GM12878 (cell line): ENCODE results near the gene BLOC1S4. TPM values are rescaled to one million over a fixed set of nuclear protein-coding genes. Genes with fewer than 3 reads are reported as not detected.
A peak's percentile ranks its signal among the peaks of the same experiment; 100 is the strongest.

Experiments used
- ATAC-seq: fragments of 200-7000 bp; cut with Tn5 transposase; 3 replicates; pipeline ENCODE4 v1.9.1; 2020; ENCODE audit warnings: mild to moderate bottlenecking, moderate library complexity
- BruUV-seq: library from RNA; stranded (reverse); fragments of 400-500 nt; replicated peaks from 2 replicates; lab custom pipeline; 2021; lab: Mats Ljungman, UMichigan
- CTCF ChIA-PET: fragments of 300-600 bp; sonication (Branson Sonifier 250); formaldehyde crosslinking; extraction: SDS; loops from one replicate; lab custom pipeline; 2021; ENCODE audit warnings: inconsistent platforms; lab: Yijun Ruan, JAX
- POLR2A ChIA-PET: fragments of 350-600 bp; formaldehyde crosslinking; extraction: SDS; loops from one replicate; lab custom pipeline; 2021; ENCODE audit warnings: inconsistent platforms; lab: Charles Lee
- RAD21 ChIA-PET: fragments of 300-600 bp; sonication (Branson Sonifier 250); formaldehyde crosslinking; loops from one replicate; lab custom pipeline; 2023; ENCODE audit warnings: antibody characterized with exemption; ENCODE audit not compliant: unreplicated experiment; lab: Charles Lee
- SMC1A ChIA-PET: fragments of 300-600 bp; sonication (Branson Sonifier 250); formaldehyde crosslinking; loops from one replicate; lab custom pipeline; 2023; ENCODE audit not compliant: unreplicated experiment, uncharacterized antibody; lab: Charles Lee
- DNase-seq: peaks from one replicate; pipeline ENCODE4 v3.0.0-alpha.2; 2011; ENCODE audit warnings: low read depth, low spot score
- FAIRE-seq: peaks from 3 replicates; lab custom pipeline; 2011; peaks lifted over from hg19 to GRCh38; lab: Jason Lieb, UNC
- H2AFZ ChIP-seq: 2 replicates; pipeline ENCODE4 v1.6.0; 2011; ENCODE audit warnings: low read depth, low read length, control low read depth; ENCODE audit not compliant: control insufficient read depth
- H3K27ac ChIP-seq: 2 replicates; pipeline ENCODE4 v1.5.1; 2011; ENCODE audit warnings: control low read depth; ENCODE audit not compliant: control insufficient read depth, insufficient read depth
- H3K27me3 ChIP-seq, 2 experiments: replicated peaks in 1 of 2; 2 replicates each; pipeline versions ENCODE4 v1.6.0 to v1.6.1; 2011; ENCODE audit warnings: low read length in 1 of 2; ENCODE audit not compliant: control insufficient read depth in 2 of 2, insufficient read depth in 2 of 2
- H3K36me3 ChIP-seq, 2 experiments: 2 replicates each; pipeline ENCODE4 v1.5.1; 2011; ENCODE audit warnings: low read length in 1 of 2; ENCODE audit not compliant: control insufficient read depth in 2 of 2, insufficient read depth in 2 of 2
- H3K4me1 ChIP-seq: 2 replicates; pipeline ENCODE4 v1.6.1; 2011; ENCODE audit warnings: mild to moderate bottlenecking, low read length, moderate library complexity, mixed read lengths; ENCODE audit not compliant: control insufficient read depth, insufficient read depth
- H3K4me2 ChIP-seq: 2 replicates; pipeline ENCODE4 v1.6.0; 2011; ENCODE audit warnings: control low read depth; ENCODE audit not compliant: control insufficient read depth, insufficient read depth
- H3K4me3 ChIP-seq: fragments of 200-600 bp; sonication (generic); 2 replicates; pipeline ENCODE4 v1.5.1; 2016
- H3K79me2 ChIP-seq: 2 replicates; pipeline ENCODE4 v1.6.0; 2011; ENCODE audit warnings: low read length; ENCODE audit not compliant: control insufficient read depth, insufficient read depth
- H3K9ac ChIP-seq: 2 replicates; pipeline ENCODE4 v1.8.0; 2011; ENCODE audit warnings: low read length, control low read depth, mixed read lengths; ENCODE audit not compliant: control insufficient read depth, insufficient read depth
- H3K9me3 ChIP-seq: replicated peaks from 3 replicates; pipeline ENCODE4 v1.5.1; 2011; ENCODE audit warnings: mild to moderate bottlenecking, low read length; ENCODE audit not compliant: control insufficient read depth, insufficient read depth
- H4K20me1 ChIP-seq: 2 replicates; pipeline ENCODE4 v1.6.0; 2011; ENCODE audit not compliant: control insufficient read depth, insufficient read depth
- HDAC6 ChIP-seq: fragments of 200-600 bp; sonication (generic); IDR thresholded peaks from one replicate; pipeline ENCODE4 v1.8.0; 2017; ENCODE audit warnings: antibody characterized with exemption; ENCODE audit not compliant: unreplicated experiment
- KLF5 ChIP-seq: fragments of 450-650 bp; IDR thresholded peaks from 2 replicates; pipeline ENCODE4 v1.6.1; 2014; ENCODE audit warnings: mild to moderate bottlenecking; ENCODE audit not compliant: partially characterized antibody
- MYB ChIP-seq: fragments of 150-350 bp; IDR thresholded peaks from 2 replicates; pipeline ENCODE4 v1.6.1; 2014; ENCODE audit warnings: mild to moderate bottlenecking, low read depth, low read length, borderline replicate concordance
- RUNX3 ChIP-seq: IDR thresholded peaks from 2 replicates; pipeline ENCODE4 v1.6.1; 2012; ENCODE audit warnings: low read length, inconsistent platforms
- SIN3A ChIP-seq: IDR thresholded peaks from 2 replicates; pipeline ENCODE4 v1.6.1; 2012; ENCODE audit warnings: low read depth, low read length, improper control_type of control experiment
- TBL1XR1 ChIP-seq: IDR thresholded peaks from 2 replicates; pipeline ENCODE4 v1.6.1; 2012; ENCODE audit warnings: low read depth, low read length, improper control_type of control experiment
- WGBS: methylation state at CpG from one replicate; pipeline ENCODE4 v1.1.6; 2016; ENCODE audit warnings: low lambda C conversion rate; ENCODE audit not compliant: insufficient replicate concordance, insufficient coverage; ENCODE audit errors: missing lambda C conversion rate; 5-methylcytosine and 5-hydroxymethylcytosine counted together
- in situ Hi-C: fragments of 300-500 bp; cut with MboI; formaldehyde crosslinking; loops from 9 replicates; pipeline ENCODE4 v1.14.3; 2018; ENCODE audit warnings: mixed read lengths
- intact Hi-C: fragments of 100-400 bp; cut with micrococcal nuclease; formaldehyde crosslinking; loops from one replicate; pipeline ENCODE4 v1.14.2; 2022; ENCODE audit not compliant: unreplicated experiment
- polyA plus RNA-seq, 11 experiments: library from polyadenylated mRNA; depleted of rRNA in 4 of 11; unstranded in 6 of 11; stranded (reverse) in 5 of 11; fragments of >200 nt; fragmentation: Nextera tagmentation in 4 of 11; fragmentation: Illumina TruSeq in 1 of 11; extraction: Ambion mirVana in 4 of 11; extraction: Trizol in 1 of 11; gene quantifications; 1 replicate in 1 of 11; 2 replicates in 10 of 11; pipeline versions ENCODE4 v1.2.1 to v1.2.3, GENCODE V29; 2011 to 2016; ENCODE audit warnings: inconsistent platforms in 2 of 11, missing spikeins in 2 of 11, low read depth in 1 of 11
- total RNA-seq, 4 experiments: library from RNA; depleted of rRNA in 3 of 4; stranded (reverse); fragments of >200 nt in 3 of 4; fragmentation: Illumina TruSeq in 1 of 4; extraction: Trizol in 1 of 4; gene quantifications; 2 replicates each; pipeline versions ENCODE4 v1.2.1 to v1.2.3, GENCODE V29; 2013 to 2021
- TF ChIP-seq, protein P1 (sequence below): fragments of 450-650 bp; IDR thresholded peaks from 2 replicates; pipeline ENCODE4 v1.6.1; 2017; ENCODE audit warnings: borderline replicate concordance
- TF ChIP-seq, protein P2 (sequence below): fragments of 450-650 bp; IDR thresholded peaks from 2 replicates; pipeline ENCODE4 v1.6.1; 2018; ENCODE audit warnings: mild to moderate bottlenecking, low read depth, moderate library complexity; ENCODE audit not compliant: partially characterized antibody

BLOC1S4 gene
- total and polyA plus RNA-seq, 10 of the 15 experiments (the other 5 are each of a cell fraction or from before 2014, with no cell fraction given) = 2.7 to 23.8 (median 9.5) TPM

DNA sequence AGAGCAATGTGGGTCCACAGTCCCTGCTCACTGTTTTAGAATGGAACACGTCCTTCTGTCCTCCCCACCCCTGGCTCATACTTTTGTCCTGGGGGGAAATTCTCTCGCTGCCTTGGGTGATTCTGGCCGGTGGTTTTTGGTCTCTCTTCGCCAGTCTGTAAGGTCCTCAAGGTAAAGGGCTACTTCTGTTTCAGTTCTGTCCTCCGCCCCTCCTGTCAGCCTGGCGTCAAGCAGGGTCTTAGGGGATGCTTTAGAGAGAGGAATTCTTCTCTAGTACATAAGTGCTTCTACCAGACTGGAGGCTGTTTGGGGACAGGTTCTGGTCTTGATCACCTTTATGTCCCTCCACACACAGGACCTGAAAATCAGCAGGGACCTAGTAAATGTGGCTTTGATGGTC, 5.7 kb upstream of the BLOC1S4 start:
- intact Hi-C loops (no loop called here), in situ Hi-C loops (no loop called here)
- ATAC-seq (peak; percentile 18), FAIRE-seq (no peak), DNase-seq (no peak)
- Histone ChIP-seq H3K4me3 (peak overlapping the region; percentile 89), H3K27me3 (no peaks in the 10 kb centered on the region), H3K4me2 (peak overlapping the region; percentile 100), H3K9me3 (no peaks in the 10 kb centered on the region; the same call in 2 of the 3 replicates), H3K9ac (peak overlapping the region; percentile 82), H3K4me1 (peaks cover 14% of the 10 kb centered on the region), H3K79me2 (peaks cover 44% of the 10 kb centered on the region), H2AFZ (peak overlapping the region; percentile 96), H3K27ac (no peak overlapping the region; the same call in 1 of the 2 replicates), H3K36me3 (peaks cover 0 to 6% of the 10 kb centered on the region in 2 experiments; a peak in 1 of 4 replicates), H4K20me1 (peaks cover 3% of the 10 kb centered on the region; the same call in 1 of the 2 replicates)
- BruUV-seq = TSS peak; percentile 78
- POLR2A ChIA-PET = interaction anchor here (0.6 to 1.2 kb wide), 5 partner anchors 40 to 73 kb away, joined by 3 to 5 read pairs (median 3); partner anchors contain the start of gene MRFAP1
- 0% methylated on average over 6 of the region's 6 CpGs for WGBS
- CTCF ChIA-PET = interaction anchor here (1.3 to 5.1 kb wide), 5 partner anchors 9 to 359 kb away, joined by 3 to 25 read pairs (median 7); no protein-coding TSS in a partner anchor
- RAD21 ChIA-PET = interaction anchor here (1.0 to 3.6 kb wide), 3 partner anchors 58 to 163 kb away, joined by 3 to 14 read pairs (median 6); partner anchors contain the start of gene MRFAP1
- SMC1A ChIA-PET = interaction anchor here (1.0 kb wide), 2 partner anchors 37 to 74 kb away, joined by 3 read pairs; a partner anchor contains a TSS
- TF ChIP-seq KLF5 = no peak
- TF ChIP-seq SIN3A = no peak
- no peak for TF ChIP-seq HDAC6
- TF ChIP-seq, protein P1, sequence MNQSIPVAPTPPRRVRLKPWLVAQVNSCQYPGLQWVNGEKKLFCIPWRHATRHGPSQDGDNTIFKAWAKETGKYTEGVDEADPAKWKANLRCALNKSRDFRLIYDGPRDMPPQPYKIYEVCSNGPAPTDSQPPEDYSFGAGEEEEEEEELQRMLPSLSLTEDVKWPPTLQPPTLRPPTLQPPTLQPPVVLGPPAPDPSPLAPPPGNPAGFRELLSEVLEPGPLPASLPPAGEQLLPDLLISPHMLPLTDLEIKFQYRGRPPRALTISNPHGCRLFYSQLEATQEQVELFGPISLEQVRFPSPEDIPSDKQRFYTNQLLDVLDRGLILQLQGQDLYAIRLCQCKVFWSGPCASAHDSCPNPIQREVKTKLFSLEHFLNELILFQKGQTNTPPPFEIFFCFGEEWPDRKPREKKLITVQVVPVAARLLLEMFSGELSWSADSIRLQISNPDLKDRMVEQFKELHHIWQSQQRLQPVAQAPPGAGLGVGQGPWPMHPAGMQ = no peak
- TF ChIP-seq RUNX3 = no peak
- TF ChIP-seq, protein P2, sequence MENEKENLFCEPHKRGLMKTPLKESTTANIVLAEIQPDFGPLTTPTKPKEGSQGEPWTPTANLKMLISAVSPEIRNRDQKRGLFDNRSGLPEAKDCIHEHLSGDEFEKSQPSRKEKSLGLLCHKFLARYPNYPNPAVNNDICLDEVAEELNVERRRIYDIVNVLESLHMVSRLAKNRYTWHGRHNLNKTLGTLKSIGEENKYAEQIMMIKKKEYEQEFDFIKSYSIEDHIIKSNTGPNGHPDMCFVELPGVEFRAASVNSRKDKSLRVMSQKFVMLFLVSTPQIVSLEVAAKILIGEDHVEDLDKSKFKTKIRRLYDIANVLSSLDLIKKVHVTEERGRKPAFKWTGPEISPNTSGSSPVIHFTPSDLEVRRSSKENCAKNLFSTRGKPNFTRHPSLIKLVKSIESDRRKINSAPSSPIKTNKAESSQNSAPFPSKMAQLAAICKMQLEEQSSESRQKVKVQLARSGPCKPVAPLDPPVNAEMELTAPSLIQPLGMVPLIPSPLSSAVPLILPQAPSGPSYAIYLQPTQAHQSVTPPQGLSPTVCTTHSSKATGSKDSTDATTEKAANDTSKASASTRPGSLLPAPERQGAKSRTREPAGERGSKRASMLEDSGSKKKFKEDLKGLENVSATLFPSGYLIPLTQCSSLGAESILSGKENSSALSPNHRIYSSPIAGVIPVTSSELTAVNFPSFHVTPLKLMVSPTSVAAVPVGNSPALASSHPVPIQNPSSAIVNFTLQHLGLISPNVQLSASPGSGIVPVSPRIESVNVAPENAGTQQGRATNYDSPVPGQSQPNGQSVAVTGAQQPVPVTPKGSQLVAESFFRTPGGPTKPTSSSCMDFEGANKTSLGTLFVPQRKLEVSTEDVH = no peak
- TF ChIP-seq MYB = no peak
- TF ChIP-seq TBL1XR1 = no peak
